ENCODE data around the gene ACTN4.

DNA sequence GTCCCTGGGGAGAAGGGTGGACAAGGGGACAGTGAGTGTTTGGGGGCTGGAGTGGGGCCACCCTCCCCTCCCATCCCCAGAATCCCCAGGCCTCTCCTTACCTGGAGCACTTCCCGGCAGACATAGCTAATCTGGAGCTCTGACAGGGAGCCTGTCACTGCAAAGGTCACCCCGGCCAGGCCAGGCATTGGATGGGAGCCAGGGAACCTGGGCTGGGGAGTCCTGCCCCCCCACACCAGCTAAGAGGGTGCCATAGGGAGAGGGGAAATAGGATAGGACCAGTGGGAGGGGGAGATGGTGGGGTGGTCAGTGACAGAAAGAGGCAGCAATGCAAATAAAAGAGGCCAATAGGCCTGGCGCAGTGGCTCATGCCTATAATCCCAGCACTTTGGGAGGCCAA is 33.2 kb upstream of the ACTN4 start:
- TF ChIP-seq, protein P1, sequence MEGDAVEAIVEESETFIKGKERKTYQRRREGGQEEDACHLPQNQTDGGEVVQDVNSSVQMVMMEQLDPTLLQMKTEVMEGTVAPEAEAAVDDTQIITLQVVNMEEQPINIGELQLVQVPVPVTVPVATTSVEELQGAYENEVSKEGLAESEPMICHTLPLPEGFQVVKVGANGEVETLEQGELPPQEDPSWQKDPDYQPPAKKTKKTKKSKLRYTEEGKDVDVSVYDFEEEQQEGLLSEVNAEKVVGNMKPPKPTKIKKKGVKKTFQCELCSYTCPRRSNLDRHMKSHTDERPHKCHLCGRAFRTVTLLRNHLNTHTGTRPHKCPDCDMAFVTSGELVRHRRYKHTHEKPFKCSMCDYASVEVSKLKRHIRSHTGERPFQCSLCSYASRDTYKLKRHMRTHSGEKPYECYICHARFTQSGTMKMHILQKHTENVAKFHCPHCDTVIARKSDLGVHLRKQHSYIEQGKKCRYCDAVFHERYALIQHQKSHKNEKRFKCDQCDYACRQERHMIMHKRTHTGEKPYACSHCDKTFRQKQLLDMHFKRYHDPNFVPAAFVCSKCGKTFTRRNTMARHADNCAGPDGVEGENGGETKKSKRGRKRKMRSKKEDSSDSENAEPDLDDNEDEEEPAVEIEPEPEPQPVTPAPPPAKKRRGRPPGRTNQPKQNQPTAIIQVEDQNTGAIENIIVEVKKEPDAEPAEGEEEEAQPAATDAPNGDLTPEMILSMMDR (IDR thresholded peaks at IDR 0.05) = no peak
- no peak for TF ChIP-seq EZH2 (IDR thresholded peaks at IDR 0.05; ENCODE audit: borderline replicate concordance, insufficient read depth, low read depth, low read length, poor library complexity, severe bottlenecking)

All from B cell (primary cell).